Sigmoid colon (tissue), 7 donors: Measurements from ENCODE around the gene DNAH11. TPM values are rescaled to one million over a fixed set of nuclear protein-coding genes. Genes with fewer than 3 reads are reported as not detected.
"Not testable (repeated sequence)": the region's sequence is repeated elsewhere in the genome, so short reads cannot be mapped to it uniquely, and the experiment has no call there.

Experiments used
- DNase-seq: peaks from one replicate; pipeline ENCODE4 v3.0.0-alpha.2; 2019
- H3K27ac ChIP-seq, 4 donors: fragments of 200-600 bp; sonication (generic); one replicate each; pipeline ENCODE4 v1.5.1; 2016 to 2019; ENCODE audit warnings: mild to moderate bottlenecking in 1 of 4
- H3K27me3 ChIP-seq, 3 donors: fragments of 200-600 bp; sonication (generic); one replicate each; pipeline ENCODE4 v1.5.1; 2019; ENCODE audit warnings: mild to moderate bottlenecking in 1 of 3
- H3K36me3 ChIP-seq, 4 donors: fragments of 200-600 bp; sonication (generic); one replicate each; pipeline ENCODE4 v1.5.1; 2016 to 2019
- H3K4me1 ChIP-seq, 4 donors: fragments of 200-600 bp; sonication (generic); one replicate each; pipeline ENCODE4 v1.5.1; 2017 to 2019
- H3K4me3 ChIP-seq, 4 donors: fragments of 200-600 bp; sonication (generic); one replicate each; pipeline ENCODE4 v1.5.1; 2017 to 2019; ENCODE audit warnings: mild to moderate bottlenecking in 2 of 4, moderate library complexity in 1 of 4
- H3K9me3 ChIP-seq, 4 donors: fragments of 200-600 bp in 3 of 4; sonication (generic) in 3 of 4; one replicate each; pipeline versions ENCODE4 v1.5.1 to v1.6.1; 2013 to 2019
- CTCF ChIP-seq, 4 experiments: fragments of 450-650 bp in 3 of 4; fragments of 200-600 bp in 1 of 4; IDR thresholded peaks; one replicate each; pipeline ENCODE4 v1.5.1; 2016 to 2019; ENCODE audit warnings: antibody characterized with exemption in 4 of 4, mild to moderate bottlenecking in 3 of 4, moderate library complexity in 2 of 4
- EP300 ChIP-seq, 4 donors: sonication (generic); formaldehyde crosslinking; IDR thresholded peaks; one replicate each; pipeline ENCODE4 v1.6.1; 2017; ENCODE audit warnings: antibody characterized with exemption in 4 of 4
- POLR2A ChIP-seq, 2 donors: fragments of 450-650 bp; IDR thresholded peaks; one replicate each; pipeline ENCODE4 v1.6.1; 2016; ENCODE audit warnings: antibody characterized with exemption in 2 of 2, mild to moderate bottlenecking in 2 of 2, moderate library complexity in 2 of 2
- POLR2AphosphoS5 ChIP-seq, 4 donors: sonication (generic); formaldehyde crosslinking; IDR thresholded peaks; one replicate each; pipeline ENCODE4 v1.6.1; 2017; ENCODE audit warnings: antibody characterized with exemption in 4 of 4
- WGBS, 2 donors: extraction: QIAGEN DNeasy Blood & Tissue Kit; methylation state at CpG; one replicate each; pipeline ENCODE4 v1.1.7; 2013; 5-methylcytosine and 5-hydroxymethylcytosine counted together
- intact Hi-C: fragments of 100-400 bp; cut with DNase I; formaldehyde crosslinking; loops from one replicate; pipeline ENCODE4 v1.15.1; 2023
- polyA plus RNA-seq, 3 donors: library from polyadenylated mRNA; stranded (reverse); fragments of 200-250 nt; gene quantifications; one replicate each; pipeline ENCODE4 v1.2.3, GENCODE V29; 2013
- total RNA-seq, 4 donors: library from RNA; depleted of rRNA; stranded (reverse); fragments of >200 nt; gene quantifications; one replicate each; pipeline ENCODE4 v1.1.0, GENCODE V29; 2016
- donor health status: healthy with polysubstance abuse.
- donor health status: Bipolar disorder and iron deficiency.
- donor health status: healthy.

Gene DNAH11
- total and polyA plus RNA-seq, 7 donors, result under 0.01 to 1.2 (median 0.13) TPM; not detected in 2

DNA sequence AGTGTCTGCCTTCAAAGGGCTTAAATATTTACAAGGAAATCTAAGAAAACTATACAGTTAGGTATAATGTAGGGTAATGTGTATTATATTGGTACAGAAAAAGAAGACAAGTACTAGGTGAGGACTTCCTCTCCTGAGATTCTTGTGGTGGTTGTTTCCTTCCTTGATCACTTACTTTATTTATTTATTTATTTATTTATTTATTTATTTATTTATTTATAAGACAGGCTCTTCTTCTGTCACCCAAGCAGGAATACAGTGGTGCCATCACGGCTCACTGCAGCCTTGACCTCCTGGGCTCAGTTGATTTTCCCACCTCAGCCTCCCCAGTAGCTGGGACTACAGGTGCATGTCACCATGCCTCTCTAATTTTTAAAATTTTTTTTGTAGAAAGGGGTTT is 18.2 kb upstream of the DNAH11 start:
- H3K27ac ChIP-seq, result no peak overlapping the region
- WGBS, 2 donors, result 86 to 100% methylated on average over 1 of the region's 1 CpG
- DNase-seq, result no peak
- H3K36me3 ChIP-seq, result no peaks in the 10 kb centered on the region
- intact Hi-C loops, result no loop called here
- H3K4me1 ChIP-seq, result no peaks in the 10 kb centered on the region
- no peaks in the 10 kb centered on the region for H3K27me3 ChIP-seq
- no peak overlapping the region for H3K4me3 ChIP-seq
- no peaks in the 10 kb centered on the region for H3K9me3 ChIP-seq
- TF ChIP-seq POLR2A (IDR thresholded peaks at IDR 0.05) (no peak), POLR2AphosphoS5 (IDR thresholded peaks at IDR 0.05) (no peak), CTCF (IDR thresholded peaks at IDR 0.05) (no peak), EP300 (IDR thresholded peaks at IDR 0.05) (no peak)

DNA sequence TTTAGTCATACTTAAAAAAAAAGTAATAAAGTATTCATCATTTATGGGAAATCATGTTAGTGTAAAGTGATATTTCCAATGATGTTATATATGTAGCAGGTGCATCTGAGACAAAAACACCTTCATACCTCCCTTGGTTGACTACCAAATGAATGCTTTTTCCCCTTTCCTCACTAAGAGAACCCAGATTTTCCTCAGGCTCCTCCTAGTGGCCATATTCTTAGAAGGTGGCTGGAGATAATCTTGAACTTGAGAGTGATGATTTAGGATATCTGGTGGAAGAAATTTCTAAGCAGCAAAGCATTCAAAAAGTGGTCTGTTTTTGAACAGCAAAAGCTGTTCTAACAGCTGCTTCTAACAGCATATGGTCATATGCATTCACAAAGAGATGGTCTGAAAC is 16.8 kb upstream of the DNAH11 start:
- H3K27ac ChIP-seq, result no peak overlapping the region
- H3K36me3 ChIP-seq, result no peaks in the 10 kb centered on the region
- H3K4me1 ChIP-seq, result no peaks in the 10 kb centered on the region
- no peak overlapping the region for H3K4me3 ChIP-seq
- no peak for DNase-seq
- TF ChIP-seq POLR2A (IDR thresholded peaks at IDR 0.05) (no peak), CTCF (IDR thresholded peaks at IDR 0.05) (peak in 1 of 4 experiments; percentile 39), POLR2AphosphoS5 (IDR thresholded peaks at IDR 0.05) (no peak)
- intact Hi-C loops, result no loop called here
- H3K27me3 ChIP-seq, result no peaks in the 10 kb centered on the region
- H3K9me3 ChIP-seq, result no peaks in the 10 kb centered on the region

- Histone ChIP-seq H3K4me1 (no peaks in the 10 kb centered on the region), H3K9me3 (no peaks in the 10 kb centered on the region), H3K4me3 (no peak overlapping the region), H3K36me3 (no peaks in the 10 kb centered on the region), H3K27ac (no peak overlapping the region), H3K27me3 (no peaks in the 10 kb centered on the region)
- TF ChIP-seq EP300 (IDR thresholded peaks at IDR 0.05) (no peak), CTCF (IDR thresholded peaks at IDR 0.05) (no peak), POLR2AphosphoS5 (IDR thresholded peaks at IDR 0.05) (no peak), POLR2A (IDR thresholded peaks at IDR 0.05) (no peak)
- 95% methylated on average over 3 of the region's 3 CpGs for WGBS, 2 donors
- no peak for DNase-seq
- intact Hi-C loops, result no loop called here
Measured at GRCh38 chr7:21526448-21526847, 16.4 kb upstream of the DNAH11 start.

DNA sequence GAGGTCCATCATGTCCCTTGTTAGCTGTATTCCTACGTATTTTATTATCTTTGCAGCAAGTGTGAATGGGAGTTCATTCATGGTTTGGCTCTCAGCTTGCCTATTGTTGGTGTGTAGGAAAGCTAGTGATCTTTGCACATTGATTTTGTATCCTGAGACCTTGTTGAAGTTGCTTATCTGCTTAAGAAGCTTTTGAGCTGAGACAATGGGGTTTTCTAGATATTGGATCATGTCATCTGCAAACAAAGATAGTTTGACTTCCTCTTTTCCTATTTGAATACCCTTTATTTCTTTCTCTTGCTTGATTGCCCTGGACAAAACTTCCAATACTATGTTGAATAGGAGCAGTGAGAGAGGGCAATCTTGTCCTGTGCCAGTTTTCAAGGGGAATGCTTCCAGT is 10.4 kb upstream of the DNAH11 start:
- H3K4me1 ChIP-seq, H3K9me3 ChIP-seq, H3K27ac ChIP-seq, H3K27me3 ChIP-seq, H3K4me3 ChIP-seq, H3K36me3 ChIP-seq, DNase-seq, intact Hi-C loops: not testable (repeated sequence)
- 67 to 79% methylated on average over 1 of the region's 1 CpG for WGBS, 2 donors

DNA sequence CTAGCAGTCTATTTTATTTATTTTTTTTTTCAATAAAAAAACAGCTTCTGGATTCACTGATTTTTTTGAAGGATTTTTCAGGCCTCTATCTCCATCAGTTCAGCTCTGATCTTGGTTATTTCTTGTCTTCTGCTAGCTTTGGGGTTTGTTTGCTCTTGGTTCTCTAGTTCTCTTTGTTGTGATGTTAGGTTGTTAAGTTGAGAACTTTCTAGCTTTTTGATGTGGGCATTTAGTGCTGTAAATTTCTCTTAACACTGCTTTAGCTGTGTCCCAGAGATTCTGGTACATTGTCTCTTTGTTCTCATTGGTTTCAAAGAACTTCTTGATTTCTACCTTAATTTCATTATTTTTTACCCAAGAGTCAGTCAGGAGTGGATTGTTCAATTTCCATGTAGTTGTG is 9.2 kb upstream of the DNAH11 start:
- DNase-seq, H3K4me1 ChIP-seq, H3K4me3 ChIP-seq, H3K27me3 ChIP-seq, H3K36me3 ChIP-seq, H3K9me3 ChIP-seq, intact Hi-C loops, H3K27ac ChIP-seq: not testable (repeated sequence)

- H3K27ac ChIP-seq, H3K36me3 ChIP-seq, DNase-seq, H3K4me1 ChIP-seq, H3K27me3 ChIP-seq, intact Hi-C loops, H3K4me3 ChIP-seq, H3K9me3 ChIP-seq: not testable (repeated sequence)
- WGBS, 2 donors, result 93 to 95% methylated on average over 27 of the region's 27 CpGs
Measured at GRCh38 chr7:21536445-21537118, 6.3 kb upstream of the DNAH11 start.
